Subcutaneous abdominal adipose tissue (tissue), 5 donors: Measurements from ENCODE around the gene KLK5.

Source experiments
- H3K27ac ChIP-seq: one replicate; pipeline ENCODE4 v1.7.0; 2013; ENCODE audit warnings: low read depth, mild to moderate bottlenecking, inconsistent platforms, low read length, moderate library complexity
- H3K27me3 ChIP-seq, 5 donors: one replicate each; pipeline ENCODE4 v1.7.0; 2013; ENCODE audit warnings: low read length in 5 of 5, inconsistent platforms in 1 of 5; ENCODE audit not compliant: control insufficient read depth in 5 of 5, insufficient read depth in 4 of 5
- H3K36me3 ChIP-seq, 5 donors: one replicate each; pipeline ENCODE4 v1.7.0; 2013; ENCODE audit warnings: low read length in 5 of 5; ENCODE audit not compliant: control insufficient read depth in 5 of 5, insufficient read depth in 5 of 5
- H3K4me1 ChIP-seq, 5 donors: one replicate each; pipeline ENCODE4 v1.7.0; 2013; ENCODE audit warnings: low read length in 5 of 5, mild to moderate bottlenecking in 3 of 5, moderate library complexity in 1 of 5; ENCODE audit not compliant: control insufficient read depth in 5 of 5, insufficient read depth in 5 of 5
- H3K4me3 ChIP-seq, 5 donors: one replicate each; pipeline ENCODE4 v1.7.0; 2013; ENCODE audit warnings: low read length in 5 of 5, low read depth in 1 of 5
- H3K9ac ChIP-seq, 5 donors: one replicate each; pipeline ENCODE4 v1.7.0; 2013; ENCODE audit warnings: low read length in 5 of 5, mild to moderate bottlenecking in 4 of 5, moderate library complexity in 3 of 5
- H3K9me3 ChIP-seq, 5 donors: one replicate each; pipeline ENCODE4 v1.7.0; 2013; ENCODE audit warnings: low read length in 5 of 5; ENCODE audit not compliant: control insufficient read depth in 5 of 5
- donor health status: healthy.
- donor health status: healthy.
- donor health status: healthy.
- donor health status: healthy.
- donor health status: healthy.

Gene KLK5

GRCh38 chr19:50983625-50984292 is 30.9 kb upstream of the KLK5 start, which contains the start of gene KLK7:
TSS of gene KLK7 (minus strand) at chr19:50983917. CDS start at chr19:50982399, 1,518 bp downstream.
- no peaks in the 10 kb centered on the region for H3K9me3 ChIP-seq
- no peak within 1 kb of the TSS for H3K4me3 ChIP-seq
- H3K36me3 ChIP-seq = no peaks in the 10 kb centered on the region
- H3K27me3 ChIP-seq = peaks cover 9 to 32% (median 17%) of the 10 kb centered on the region in 5 donors
- no peak within 1 kb of the TSS for H3K27ac ChIP-seq
- H3K4me1 ChIP-seq = no peaks in the 10 kb centered on the region
- no peak within 1 kb of the TSS for H3K9ac ChIP-seq

DNA sequence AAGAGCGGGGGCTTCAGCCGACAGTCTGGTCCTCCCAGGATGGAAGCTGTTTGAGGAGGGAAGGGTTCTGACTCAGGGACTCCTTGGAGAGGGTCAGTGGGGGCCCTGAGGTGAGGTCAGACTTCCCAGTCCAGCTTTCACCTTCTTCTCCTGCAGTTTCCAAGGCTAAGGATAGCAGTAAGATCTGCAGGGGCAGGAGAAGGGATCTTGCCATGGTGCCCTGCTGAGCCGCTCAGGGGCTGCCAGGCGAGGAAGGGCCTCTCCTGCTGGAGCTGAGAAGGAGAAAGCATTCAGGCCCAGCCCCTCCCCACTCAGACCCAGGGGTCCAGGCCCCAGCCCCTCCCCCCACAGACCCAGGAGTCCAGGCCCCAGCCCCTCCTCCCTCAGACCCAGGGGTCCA is 29.3 kb upstream of the KLK5 start:
- Histone ChIP-seq H3K36me3 (no peaks in the 10 kb centered on the region), H3K9me3 (no peaks in the 10 kb centered on the region), H3K4me3 (no peak overlapping the region), H3K27ac (no peak overlapping the region), H3K9ac (no peak overlapping the region), H3K4me1 (no peaks in the 10 kb centered on the region), H3K27me3 (peaks cover 12 to 38% (median 18%) of the 10 kb centered on the region in 5 donors)

DNA sequence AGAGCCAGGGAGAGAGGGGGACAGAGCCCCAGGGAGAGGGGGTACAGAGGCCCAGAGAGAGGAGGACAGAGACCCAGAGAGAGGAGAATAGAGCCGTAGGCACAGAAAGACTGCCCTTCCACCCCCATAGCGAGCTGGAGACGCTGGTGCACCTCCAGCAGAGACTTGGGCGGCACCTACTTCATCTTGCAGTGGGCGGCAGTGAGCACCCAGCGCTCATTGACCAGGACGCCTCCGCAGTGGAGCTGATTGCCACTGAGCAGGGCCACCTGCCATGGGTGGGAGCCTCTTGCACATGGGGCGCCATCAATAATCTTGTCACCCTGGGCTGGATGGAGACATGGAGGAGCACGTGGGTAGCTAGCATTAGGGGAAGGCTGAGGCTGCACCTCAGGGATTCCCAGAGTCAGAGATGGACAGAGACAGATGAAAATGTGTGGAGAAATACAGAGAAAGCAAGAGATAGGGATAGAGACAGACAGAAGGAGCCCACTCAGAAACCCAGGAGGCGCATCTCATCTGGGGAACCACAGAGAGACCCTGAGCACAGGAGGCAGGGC is 28.8 kb upstream of the KLK5 start:
- H3K4me3 ChIP-seq = no peak overlapping the region
- H3K36me3 ChIP-seq = no peaks in the 10 kb centered on the region
- no peak overlapping the region for H3K9ac ChIP-seq
- no peaks in the 10 kb centered on the region for H3K9me3 ChIP-seq
- no peak overlapping the region for H3K27ac ChIP-seq
- peaks cover 12 to 38% (median 22%) of the 10 kb centered on the region in 5 donors for H3K27me3 ChIP-seq
- H3K4me1 ChIP-seq = no peaks in the 10 kb centered on the region

DNA sequence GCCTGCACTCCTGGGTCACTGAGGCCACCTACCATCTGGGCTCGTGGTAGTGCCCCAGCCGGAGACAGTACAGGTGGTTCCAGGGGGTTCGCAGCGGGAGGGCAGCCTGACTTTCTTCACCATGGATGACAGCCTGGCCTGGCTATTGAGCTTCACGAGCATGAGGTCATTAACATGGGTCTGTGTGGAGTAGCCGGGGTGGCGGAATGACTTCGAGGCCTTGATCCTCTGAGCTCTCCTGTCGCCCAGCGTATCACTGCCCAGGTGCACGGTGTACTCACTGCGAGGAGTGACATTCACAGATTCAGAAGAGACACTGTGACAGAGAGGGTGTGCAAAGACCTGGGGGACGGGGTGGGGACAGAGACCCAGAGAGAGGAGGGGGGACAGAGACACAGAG is 27.4 kb upstream of the KLK5 start:
- Histone ChIP-seq H3K4me3 (no peak overlapping the region), H3K4me1 (no peaks in the 10 kb centered on the region), H3K9ac (no peak overlapping the region), H3K27ac (no peak overlapping the region), H3K27me3 (peaks cover 17 to 39% (median 22%) of the 10 kb centered on the region in 5 donors), H3K36me3 (no peaks in the 10 kb centered on the region), H3K9me3 (no peaks in the 10 kb centered on the region)

DNA sequence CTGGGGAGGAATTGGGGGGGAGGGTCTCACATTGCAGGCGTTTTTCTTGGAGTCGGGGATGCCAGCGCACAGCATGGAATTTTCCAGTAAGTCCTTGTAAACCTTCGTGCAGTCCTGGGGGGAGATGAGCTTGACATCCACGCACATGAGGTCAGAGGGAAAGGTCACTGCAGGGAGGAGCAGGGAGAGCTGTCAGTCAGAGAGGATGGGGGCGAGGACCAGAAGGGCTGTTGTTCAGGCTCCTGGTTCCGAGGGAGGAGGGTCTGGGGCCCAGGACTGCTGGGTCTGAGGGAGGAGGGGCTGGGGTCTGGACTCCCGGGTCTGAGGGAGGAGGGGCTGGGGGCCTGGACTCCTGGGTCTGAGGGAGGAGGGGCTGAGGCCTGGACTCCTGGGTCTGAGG is 26.9 kb upstream of the KLK5 start:
- Histone ChIP-seq H3K4me1 (no peaks in the 10 kb centered on the region), H3K9ac (no peak overlapping the region), H3K27ac (no peak overlapping the region), H3K4me3 (no peak overlapping the region), H3K27me3 (peaks cover 17 to 39% (median 22%) of the 10 kb centered on the region in 5 donors), H3K36me3 (no peaks in the 10 kb centered on the region), H3K9me3 (no peaks in the 10 kb centered on the region)

GRCh38 chr19:50978772-50979390 is 26.0 kb upstream of the KLK5 start:
- peaks cover 16 to 35% (median 22%) of the 10 kb centered on the region in 5 donors for H3K27me3 ChIP-seq
- H3K36me3 ChIP-seq = no peaks in the 10 kb centered on the region
- no peak overlapping the region for H3K4me3 ChIP-seq
- no peaks in the 10 kb centered on the region for H3K9me3 ChIP-seq
- H3K9ac ChIP-seq = no peak overlapping the region
- no peaks in the 10 kb centered on the region for H3K4me1 ChIP-seq
- no peak overlapping the region for H3K27ac ChIP-seq

DNA sequence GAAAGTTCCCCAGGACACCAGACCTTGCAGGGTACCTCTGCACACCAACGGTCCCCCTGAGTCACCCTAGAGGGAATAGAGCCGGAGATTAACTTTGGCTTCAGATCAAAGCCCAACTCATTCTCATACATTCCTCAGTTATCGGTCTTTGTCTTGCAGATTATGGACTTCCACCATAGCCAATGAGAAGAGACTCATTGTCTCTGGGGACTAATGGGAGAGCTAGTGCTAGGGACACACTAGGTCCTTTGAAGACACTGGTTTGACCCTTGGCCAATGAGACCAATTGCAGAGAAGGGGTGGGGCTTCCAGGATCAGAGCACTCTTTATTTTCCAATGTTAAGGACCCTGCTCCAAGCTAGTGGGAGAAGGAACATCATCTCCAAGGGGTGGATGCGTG is 24.8 kb upstream of the KLK5 start:
- H3K4me3 ChIP-seq = no peak overlapping the region
- H3K4me1 ChIP-seq = no peaks in the 10 kb centered on the region
- no peak overlapping the region for H3K9ac ChIP-seq
- no peak overlapping the region for H3K27ac ChIP-seq
- H3K9me3 ChIP-seq = no peaks in the 10 kb centered on the region
- peaks cover 12 to 34% (median 19%) of the 10 kb centered on the region in 5 donors for H3K27me3 ChIP-seq
- H3K36me3 ChIP-seq = no peaks in the 10 kb centered on the region

GRCh38 chr19:50975766-50976165 is 22.9 kb upstream of the KLK5 start:
- Histone ChIP-seq H3K9ac (no peak overlapping the region), H3K4me1 (no peaks in the 10 kb centered on the region), H3K27me3 (peaks cover 12 to 39% (median 21%) of the 10 kb centered on the region in 5 donors), H3K4me3 (no peak overlapping the region), H3K36me3 (no peaks in the 10 kb centered on the region), H3K9me3 (no peaks in the 10 kb centered on the region), H3K27ac (no peak overlapping the region)

GRCh38 chr19:50974702-50975556 is 22.1 kb upstream of the KLK5 start:
- Histone ChIP-seq H3K27ac (no peak overlapping the region), H3K27me3 (peaks cover 12 to 34% (median 24%) of the 10 kb centered on the region in 5 donors)

More at GRCh38 chr19:50974702-50975556, 22.1 kb upstream of the KLK5 start:
- Histone ChIP-seq H3K4me3 (no peak overlapping the region), H3K9me3 (no peaks in the 10 kb centered on the region), H3K4me1 (no peaks in the 10 kb centered on the region), H3K9ac (no peak overlapping the region), H3K36me3 (no peaks in the 10 kb centered on the region)
